Testis (tissue), 3 donors: ENCODE results near the gene CFAP299. TPM values are rescaled to one million over a fixed set of nuclear protein-coding genes. Genes with fewer than 3 reads are reported as not detected.

Experiments used
- DNase-seq: peaks from one replicate; pipeline ENCODE4 v3.0.0-alpha.2; 2019
- H3K27ac ChIP-seq, 2 donors: fragments of 200-600 bp; sonication (generic); one replicate each; pipeline ENCODE4 v1.5.1; 2019
- H3K27me3 ChIP-seq: fragments of 200-600 bp; sonication (generic); one replicate; pipeline ENCODE4 v1.5.1; 2019
- H3K36me3 ChIP-seq: fragments of 200-600 bp; sonication (generic); one replicate; pipeline ENCODE4 v1.5.1; 2017; ENCODE audit warnings: low read depth; ENCODE audit errors: missing control alignments
- H3K4me1 ChIP-seq: fragments of 200-600 bp; sonication (generic); one replicate; pipeline ENCODE4 v1.5.1; 2019
- H3K4me3 ChIP-seq, 2 donors: fragments of 200-600 bp; sonication (generic); one replicate each; pipeline ENCODE4 v1.5.1; 2017 to 2019
- H3K9me3 ChIP-seq: fragments of 200-600 bp; sonication (generic); one replicate; pipeline ENCODE4 v1.5.1; 2017
- CTCF ChIP-seq, 3 experiments: fragments of 450-650 bp in 2 of 3; fragments of 200-600 bp in 1 of 3; sonication (generic) in 1 of 3; IDR thresholded peaks; one replicate each; pipeline ENCODE4 v1.5.1; 2016 to 2019; ENCODE audit warnings: antibody characterized with exemption in 3 of 3, mild to moderate bottlenecking in 2 of 3, moderate library complexity in 1 of 3
- POLR2A ChIP-seq: fragments of 450-650 bp; IDR thresholded peaks from one replicate; pipeline ENCODE4 v1.6.1; 2017; ENCODE audit warnings: antibody characterized with exemption, mild to moderate bottlenecking, moderate library complexity
- WGBS, 2 donors: methylation state at CpG; one replicate each; pipeline ENCODE4 v1.1.5; 2018; 5-methylcytosine and 5-hydroxymethylcytosine counted together
- intact Hi-C: fragments of 100-400 bp; cut with DNase I; formaldehyde crosslinking; loops from one replicate; pipeline ENCODE4 v1.15.1; 2023; ENCODE audit warnings: low total_unique reads
- polyA plus RNA-seq: library from polyadenylated mRNA; stranded (reverse); fragments of 350-450 nt; fragmentation: Illumina TruSeq; extraction: RNeasy Lipid Tissue Mini Kit (QIAGEN cat#74804); gene quantifications from one replicate; pipeline ENCODE4 v1.2.3, GENCODE V29; 2014; ENCODE audit warnings: low read depth, low replicate concordance; ENCODE audit not compliant: insufficient read depth
- total RNA-seq, 2 donors: library from RNA; depleted of rRNA; stranded (reverse); fragments of >200 nt; gene quantifications; one replicate each; pipeline ENCODE4 v1.2.3, GENCODE V29; 2016

The CFAP299 gene
- total and polyA plus RNA-seq, 3 donors from 2014 or later: 18.1 to 51.9 (median 21.4) TPM

- intact Hi-C loops: no loop called here
- Histone ChIP-seq H3K9me3 (no peaks in the 10 kb centered on the region), H3K4me3 (no peak overlapping the region), H3K27ac (no peak overlapping the region), H3K27me3 (no peaks in the 10 kb centered on the region), H3K36me3 (no peaks in the 10 kb centered on the region), H3K4me1 (no peaks in the 10 kb centered on the region)
- TF ChIP-seq CTCF (IDR thresholded peaks at IDR 0.05) (no peak), POLR2A (no peak)
- DNase-seq: no peak
- WGBS, 2 donors: 80 to 95% methylated on average over 1 of the region's 1 CpG
These were observed 274.7 kb downstream of the CFAP299 start for GRCh38 chr4:80610199-80610598.

- no peak for TF ChIP-seq CTCF (IDR thresholded peaks at IDR 0.05)
- no peak for TF ChIP-seq POLR2A
- intact Hi-C loops: no loop called here
- WGBS, 2 donors: 54 to 71% methylated on average over 3 of the region's 3 CpGs
These were observed 275.5 kb downstream of the CFAP299 start for GRCh38 chr4:80610845-80611677.

GRCh38 chr4:80611678-80611979 lies 276.1 kb downstream of the CFAP299 start:
- intact Hi-C loops: no loop called here
- no peak overlapping the region for H3K27ac ChIP-seq
- no peaks in the 10 kb centered on the region for H3K36me3 ChIP-seq
- no peaks in the 10 kb centered on the region for H3K4me1 ChIP-seq
- no peak for TF ChIP-seq CTCF (IDR thresholded peaks at IDR 0.05)
- no peak for TF ChIP-seq POLR2A
- no peak for DNase-seq
- no peaks in the 10 kb centered on the region for H3K27me3 ChIP-seq
- 79 to 81% methylated on average over 2 of the region's 2 CpGs for WGBS, 2 donors
- H3K9me3 ChIP-seq: no peaks in the 10 kb centered on the region
- no peak overlapping the region for H3K4me3 ChIP-seq

More at GRCh38 chr4:80610845-80611677, 275.5 kb downstream of the CFAP299 start:
- DNase-seq: no peak
- H3K36me3 ChIP-seq: no peaks in the 10 kb centered on the region
- no peaks in the 10 kb centered on the region for H3K4me1 ChIP-seq
- H3K27me3 ChIP-seq: no peaks in the 10 kb centered on the region
- H3K27ac ChIP-seq: no peak overlapping the region
- H3K4me3 ChIP-seq: no peak overlapping the region
- H3K9me3 ChIP-seq: no peaks in the 10 kb centered on the region

- no peak for TF ChIP-seq POLR2A
- no peak for TF ChIP-seq CTCF (IDR thresholded peaks at IDR 0.05)
These were observed 277.9 kb downstream of the CFAP299 start for GRCh38 chr4:80613470-80613869.

GRCh38 chr4:80614319-80614718 lies 278.8 kb downstream of the CFAP299 start:
- Histone ChIP-seq H3K27ac (no peak overlapping the region), H3K36me3 (no peaks in the 10 kb centered on the region), H3K27me3 (no peaks in the 10 kb centered on the region), H3K9me3 (no peaks in the 10 kb centered on the region), H3K4me1 (no peaks in the 10 kb centered on the region), H3K4me3 (no peak overlapping the region)
- no peak for TF ChIP-seq POLR2A
- TF ChIP-seq CTCF (IDR thresholded peaks at IDR 0.05): no peak
- DNase-seq: no peak
- intact Hi-C loops: no loop called here
- WGBS, 2 donors: 82 to 83% methylated on average over 6 of the region's 6 CpGs

More at GRCh38 chr4:80613470-80613869, 277.9 kb downstream of the CFAP299 start:
- no peaks in the 10 kb centered on the region for H3K4me1 ChIP-seq
- H3K9me3 ChIP-seq: no peaks in the 10 kb centered on the region
- intact Hi-C loops: no loop called here
- H3K27me3 ChIP-seq: no peaks in the 10 kb centered on the region
- no peak overlapping the region for H3K27ac ChIP-seq
- H3K4me3 ChIP-seq: no peak overlapping the region
- no peaks in the 10 kb centered on the region for H3K36me3 ChIP-seq
- DNase-seq: no peak
